AG04449 (cell line): ENCODE measurements around the gene PLA2G4C.

Experiments
- CTCF ChIA-PET: fragments of 350-600 bp; formaldehyde crosslinking; extraction: SDS; loops from one replicate; lab custom pipeline; 2021; ENCODE audit warnings: antibody characterized with exemption; lab: Yijun Ruan, JAX
- POLR2A ChIA-PET: fragments of 400-600, 350-600 bp; formaldehyde crosslinking; extraction: SDS; loops from one replicate; lab custom pipeline; 2020; ENCODE audit warnings: antibody characterized with exemption, inconsistent platforms; lab: Yijun Ruan, JAX
- DNase-seq: peaks from one replicate; pipeline ENCODE4 v3.0.0-alpha.2; 2010; ENCODE audit warnings: low read depth, low spot score
- H3K4me3 ChIP-seq: 2 replicates; pipeline ENCODE4 v1.5.1; 2011; ENCODE audit warnings: low read depth, mild to moderate bottlenecking, control low read depth, low read length
- TF ChIP-seq, protein P1 (sequence below): IDR thresholded peaks from one replicate; pipeline ENCODE4 v1.5.1; 2011; ENCODE audit warnings: mild to moderate bottlenecking, moderate library complexity, low read length, control low read depth, inconsistent platforms; ENCODE audit not compliant: insufficient read depth; ENCODE audit errors: missing control alignments

The PLA2G4C gene

DNA sequence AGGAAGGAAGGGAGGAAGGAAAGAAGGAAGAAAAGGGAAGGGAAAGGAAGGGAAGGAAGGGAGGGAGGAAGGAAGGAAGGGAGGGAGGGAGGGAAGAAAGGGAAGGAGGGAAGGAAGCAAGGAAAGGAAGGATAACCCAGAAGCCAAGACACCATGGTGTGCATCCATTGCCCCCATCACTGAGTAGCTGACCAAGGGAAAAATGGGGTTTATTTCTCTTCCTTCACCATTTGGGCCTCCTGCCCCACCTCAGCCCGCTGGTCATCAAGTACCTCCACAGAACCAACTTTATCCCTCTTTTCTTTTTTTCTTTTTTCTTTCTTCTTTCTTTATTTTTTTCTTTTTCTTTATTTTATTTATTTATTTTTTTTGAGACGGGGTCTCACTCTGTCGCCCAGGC lies 87.1 kb downstream of the PLA2G4C start:
- TF ChIP-seq, protein P1, sequence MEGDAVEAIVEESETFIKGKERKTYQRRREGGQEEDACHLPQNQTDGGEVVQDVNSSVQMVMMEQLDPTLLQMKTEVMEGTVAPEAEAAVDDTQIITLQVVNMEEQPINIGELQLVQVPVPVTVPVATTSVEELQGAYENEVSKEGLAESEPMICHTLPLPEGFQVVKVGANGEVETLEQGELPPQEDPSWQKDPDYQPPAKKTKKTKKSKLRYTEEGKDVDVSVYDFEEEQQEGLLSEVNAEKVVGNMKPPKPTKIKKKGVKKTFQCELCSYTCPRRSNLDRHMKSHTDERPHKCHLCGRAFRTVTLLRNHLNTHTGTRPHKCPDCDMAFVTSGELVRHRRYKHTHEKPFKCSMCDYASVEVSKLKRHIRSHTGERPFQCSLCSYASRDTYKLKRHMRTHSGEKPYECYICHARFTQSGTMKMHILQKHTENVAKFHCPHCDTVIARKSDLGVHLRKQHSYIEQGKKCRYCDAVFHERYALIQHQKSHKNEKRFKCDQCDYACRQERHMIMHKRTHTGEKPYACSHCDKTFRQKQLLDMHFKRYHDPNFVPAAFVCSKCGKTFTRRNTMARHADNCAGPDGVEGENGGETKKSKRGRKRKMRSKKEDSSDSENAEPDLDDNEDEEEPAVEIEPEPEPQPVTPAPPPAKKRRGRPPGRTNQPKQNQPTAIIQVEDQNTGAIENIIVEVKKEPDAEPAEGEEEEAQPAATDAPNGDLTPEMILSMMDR = no peak
- no peak for DNase-seq
- ChIA-PET POLR2A (no interaction called here), CTCF (no interaction called here)
- no peak overlapping the region for H3K4me3 ChIP-seq

DNA sequence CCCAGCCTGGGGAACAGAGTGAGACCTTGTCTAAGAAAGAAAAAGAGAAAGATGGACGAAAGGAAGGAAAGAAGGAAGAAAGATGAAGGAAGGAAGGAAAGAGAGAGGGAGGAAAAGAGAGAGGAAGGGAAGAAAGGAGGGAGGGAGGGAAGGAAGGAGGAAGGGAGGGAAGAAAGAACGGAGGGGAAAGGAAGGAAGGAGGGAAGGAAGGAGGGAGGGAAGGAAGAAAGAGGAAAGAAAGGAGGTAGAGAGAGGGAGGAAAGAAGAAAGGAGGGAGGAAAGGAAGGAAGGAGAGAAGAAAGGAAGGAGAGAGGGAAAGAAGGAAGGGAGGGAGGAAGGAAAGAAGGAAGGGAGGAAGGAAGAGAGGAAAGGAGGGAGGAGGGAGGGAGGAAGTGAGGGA lies 87.6 kb downstream of the PLA2G4C start:
- TF ChIP-seq, protein P1 = no peak
- POLR2A ChIA-PET = no interaction called here
- CTCF ChIA-PET = no interaction called here
- no peak for DNase-seq
- H3K4me3 ChIP-seq = no peak overlapping the region

DNA sequence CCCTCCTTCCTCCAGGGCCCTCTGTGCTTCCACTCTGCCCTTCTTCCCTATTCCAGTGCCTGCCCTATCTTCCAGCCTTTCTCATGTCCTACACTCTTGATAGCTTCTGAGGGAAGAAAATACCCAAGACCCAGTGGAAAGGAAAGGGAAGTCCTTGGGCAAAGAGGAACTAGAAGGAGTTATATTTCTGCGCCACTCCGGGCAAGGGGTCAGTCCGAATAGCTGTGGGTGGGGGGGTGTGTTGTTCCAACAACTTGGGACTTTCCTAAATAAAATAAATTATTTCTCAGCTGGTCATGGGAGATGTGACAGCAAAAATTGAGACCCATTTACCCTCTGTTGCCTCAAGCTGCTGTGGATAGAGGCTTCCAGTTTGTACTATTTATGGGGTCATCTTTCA lies 89.9 kb downstream of the PLA2G4C start:
- DNase-seq = no peak
- TF ChIP-seq, protein P1 = no peak
- ChIA-PET CTCF (interaction anchor here (1.3 kb wide), 1 partner anchor 132 kb away, joined by 3 read pairs; no protein-coding TSS in a partner anchor), POLR2A (no interaction called here)
- no peak overlapping the region for H3K4me3 ChIP-seq

DNA sequence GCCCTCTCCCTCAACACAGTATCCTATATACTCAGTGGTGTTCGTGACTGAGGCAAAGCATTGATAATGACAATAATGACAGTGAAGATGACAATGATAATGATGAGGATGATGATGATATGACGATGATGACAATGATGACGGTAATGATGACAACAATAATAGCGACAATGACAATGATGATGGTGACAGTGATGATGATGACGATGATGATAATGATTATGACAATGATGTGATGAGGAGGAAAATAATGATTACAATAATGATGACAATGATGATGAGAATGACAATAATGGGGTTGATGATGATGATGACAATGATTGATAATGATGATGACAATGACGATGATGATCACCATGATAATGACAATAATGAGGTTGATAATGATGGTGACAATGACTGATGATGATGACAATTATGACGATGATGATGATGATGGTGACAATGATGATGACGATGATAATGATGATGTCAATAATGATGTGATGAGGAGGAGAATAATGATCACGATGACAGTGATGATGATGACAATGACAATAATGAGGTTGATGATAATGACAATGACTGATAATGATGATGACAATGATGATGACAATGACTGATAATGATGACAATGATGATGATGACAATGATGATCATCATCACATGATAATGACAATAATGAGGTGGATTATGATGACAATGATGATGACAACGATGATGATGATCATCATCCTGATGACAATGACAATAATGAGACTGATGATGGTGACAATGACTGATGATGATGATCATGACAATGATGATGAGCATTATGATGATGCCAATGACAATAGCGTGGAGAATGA lies 99.5 kb downstream of the PLA2G4C start:
- TF ChIP-seq, protein P1 = no peak
- no peak overlapping the region for H3K4me3 ChIP-seq
- no peak for DNase-seq
- POLR2A ChIA-PET = no interaction called here
- CTCF ChIA-PET = no interaction called here

DNA sequence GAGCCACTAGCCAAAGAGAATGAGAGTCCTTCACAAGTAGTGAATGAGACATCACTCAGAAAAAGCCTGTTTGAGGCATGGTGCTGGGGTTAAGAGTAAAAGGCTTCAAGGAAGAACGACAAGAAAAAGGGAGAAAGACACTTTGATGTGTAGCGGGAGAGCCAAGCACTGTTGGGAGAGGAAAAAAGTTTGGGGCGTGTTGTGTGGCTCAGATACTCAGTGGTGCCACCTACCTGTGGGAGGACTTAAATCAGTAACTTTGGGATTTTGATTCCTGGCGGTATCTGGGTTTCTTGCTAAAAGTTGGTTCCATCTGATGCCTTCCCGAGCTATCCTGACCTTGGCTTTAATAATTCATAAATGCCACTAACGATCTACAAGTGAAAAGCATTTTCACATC lies 103.9 kb downstream of the PLA2G4C start:
- TF ChIP-seq, protein P1 = no peak
- DNase-seq = no peak
- CTCF ChIA-PET = interaction anchor here (1.2 to 1.4 kb wide), 2 partner anchors 20 to 43 kb away, joined by 3 read pairs; no protein-coding TSS in a partner anchor
- POLR2A ChIA-PET = no interaction called here
- no peak overlapping the region for H3K4me3 ChIP-seq

DNA sequence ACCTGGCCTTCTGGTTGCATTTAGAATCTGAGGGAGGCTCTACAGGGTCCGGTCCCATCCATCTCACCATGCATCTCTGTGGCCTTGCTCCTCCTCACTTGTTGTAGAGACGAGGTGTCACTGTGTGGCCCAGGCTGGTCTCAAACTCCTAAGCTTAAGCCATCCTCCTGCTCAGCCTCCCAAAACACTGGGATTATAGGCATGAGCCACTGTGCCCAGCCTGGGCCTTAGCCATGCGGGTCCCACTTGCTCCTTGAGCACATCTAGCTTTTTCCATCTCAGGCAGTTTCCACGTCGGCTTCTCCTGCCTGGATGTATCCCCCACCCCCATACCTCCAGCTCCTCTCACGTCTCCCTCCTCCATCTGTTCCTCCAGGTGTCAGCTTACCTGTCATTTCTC lies 106.4 kb downstream of the PLA2G4C start:
- ChIA-PET CTCF (no interaction called here), POLR2A (no interaction called here)
- no peak overlapping the region for H3K4me3 ChIP-seq
- TF ChIP-seq, protein P1 = no peak
- no peak for DNase-seq
